HG03342 (cell line): ENCODE measurements around the gene DYRK1A.
"Not testable (repeated sequence)": the region's sequence is repeated elsewhere in the genome, so short reads cannot be mapped to it uniquely, and the experiment has no call there.

Experiments
- ATAC-seq: cut with Tn5 transposase; IDR thresholded peaks from one replicate; pipeline ENCODE4 v1.9.1; 2021; ENCODE audit warnings: mild to moderate bottlenecking, moderate library complexity; ENCODE audit not compliant: unreplicated experiment

Gene DYRK1A

DNA sequence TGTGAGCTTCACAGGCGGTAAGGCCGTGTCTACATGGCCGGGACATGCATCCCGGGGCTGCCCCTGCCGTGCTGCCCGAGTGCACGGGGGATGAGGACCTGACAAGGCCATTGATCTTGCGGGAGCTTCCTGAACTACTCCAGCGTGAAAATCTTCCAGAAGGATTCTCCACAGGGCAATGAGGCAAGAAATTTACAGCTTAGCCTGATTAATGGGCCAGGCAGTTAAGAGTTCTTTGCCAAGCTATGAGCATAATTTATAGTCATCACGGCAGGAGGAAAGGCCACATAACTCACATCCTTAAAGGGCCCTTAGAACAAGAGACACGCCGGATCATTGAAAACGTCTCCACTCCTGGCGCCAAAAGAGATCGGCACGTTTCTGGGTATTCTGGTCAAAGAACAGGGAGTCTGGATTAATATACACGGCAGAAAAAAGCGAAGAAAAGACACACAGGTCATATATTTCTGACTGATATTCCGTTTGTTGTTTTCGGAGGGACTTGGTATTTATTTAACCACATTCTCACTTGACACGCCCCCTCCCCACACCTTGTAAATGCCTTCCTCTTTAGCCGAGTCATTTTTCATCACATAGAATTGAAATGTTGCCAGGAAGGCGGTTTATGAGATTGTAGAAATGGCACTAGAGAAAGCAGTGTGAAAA lies 180.5 kb downstream of the DYRK1A start:
- ATAC-seq, result no peak

DNA sequence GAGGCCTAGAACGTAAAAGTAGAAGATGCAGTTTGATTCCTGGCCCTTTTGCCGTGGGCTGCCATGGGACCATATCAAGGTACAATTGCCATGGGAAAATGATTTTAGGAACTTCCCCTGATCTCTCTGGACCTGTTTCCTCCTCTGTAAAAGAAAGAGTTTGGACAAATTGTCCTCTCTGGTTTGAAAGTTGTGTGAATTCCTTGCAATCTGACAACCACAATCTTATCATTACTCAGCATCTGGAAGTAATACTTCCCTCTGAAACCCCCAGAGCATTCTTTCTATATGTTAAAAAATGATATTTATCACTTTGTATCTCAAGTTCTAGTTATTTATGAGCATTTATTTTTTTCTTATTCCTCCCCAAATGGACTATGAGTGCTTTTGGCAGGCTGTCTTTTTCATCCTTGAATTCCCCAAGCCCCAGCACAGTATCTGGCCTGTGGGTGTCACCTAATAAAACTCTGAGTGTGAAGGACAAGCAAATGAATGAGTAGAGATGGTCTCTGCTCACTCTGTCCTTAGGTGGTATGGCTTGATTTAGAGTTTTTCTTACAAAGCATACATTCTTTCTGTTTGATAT lies 181.1 kb downstream of the DYRK1A start:
- ATAC-seq, result no peak

DNA sequence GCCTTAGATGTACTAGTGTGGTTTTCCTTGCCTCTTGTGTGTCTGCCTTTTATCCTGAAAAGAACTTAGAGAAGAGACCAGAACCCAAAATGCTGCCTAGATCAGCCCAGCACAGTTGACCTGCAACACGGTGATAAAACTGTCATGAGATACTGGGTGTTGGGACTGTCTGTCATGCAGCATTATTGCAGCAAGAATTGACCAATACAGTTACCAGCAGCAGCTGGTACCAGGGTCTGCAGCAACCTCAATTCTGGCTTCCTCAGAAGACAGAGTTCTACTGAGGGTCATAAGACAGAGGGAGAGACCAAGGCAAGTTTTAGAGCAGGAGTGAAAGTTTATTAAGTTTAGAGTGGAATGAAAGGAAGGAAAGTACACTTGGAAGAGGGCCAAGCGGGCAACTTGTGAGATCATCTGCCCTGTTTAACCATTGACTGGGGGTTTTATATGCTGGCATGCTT lies 182.0 kb downstream of the DYRK1A start:
- ATAC-seq, result no peak

DNA sequence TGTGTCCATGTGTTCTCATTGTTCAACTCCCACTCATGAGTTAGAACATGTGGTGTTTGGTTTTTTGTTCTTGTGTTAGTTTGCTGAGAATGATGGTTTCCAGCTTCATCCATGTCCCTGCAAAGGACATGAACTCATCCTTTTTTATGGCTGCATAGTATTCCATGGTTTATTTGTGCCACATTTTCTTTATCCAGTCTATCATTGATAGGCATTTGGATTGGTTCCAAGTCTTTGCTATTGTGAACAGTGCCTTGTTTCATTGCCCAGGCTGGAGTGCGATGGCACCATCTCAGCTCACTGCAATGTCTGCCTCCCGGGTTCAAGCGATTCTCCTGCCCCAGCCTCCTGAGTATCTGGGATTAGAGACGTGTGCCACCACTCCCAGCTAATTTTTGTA lies 183.2 kb downstream of the DYRK1A start:
- not testable (repeated sequence) for ATAC-seq

DNA sequence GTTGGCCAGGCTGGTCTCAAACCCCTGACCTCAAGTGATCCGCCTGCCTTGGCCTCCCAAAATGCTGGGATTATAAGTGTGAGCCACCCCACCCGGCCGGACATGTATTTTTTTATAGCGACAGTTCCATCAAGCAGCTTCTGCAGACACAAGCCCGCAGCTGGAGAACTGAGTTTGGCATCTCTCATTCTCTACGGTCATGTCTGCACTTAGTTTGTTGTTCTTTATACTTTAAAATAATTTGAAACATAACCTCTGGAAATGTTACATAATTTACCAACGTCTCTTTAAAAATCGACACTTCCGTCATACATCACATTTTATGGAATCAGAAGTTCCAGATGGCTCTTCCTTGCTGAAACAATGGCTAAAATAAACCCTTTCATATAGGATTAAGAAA lies 183.6 kb downstream of the DYRK1A start:
- ATAC-seq, result no peak

DNA sequence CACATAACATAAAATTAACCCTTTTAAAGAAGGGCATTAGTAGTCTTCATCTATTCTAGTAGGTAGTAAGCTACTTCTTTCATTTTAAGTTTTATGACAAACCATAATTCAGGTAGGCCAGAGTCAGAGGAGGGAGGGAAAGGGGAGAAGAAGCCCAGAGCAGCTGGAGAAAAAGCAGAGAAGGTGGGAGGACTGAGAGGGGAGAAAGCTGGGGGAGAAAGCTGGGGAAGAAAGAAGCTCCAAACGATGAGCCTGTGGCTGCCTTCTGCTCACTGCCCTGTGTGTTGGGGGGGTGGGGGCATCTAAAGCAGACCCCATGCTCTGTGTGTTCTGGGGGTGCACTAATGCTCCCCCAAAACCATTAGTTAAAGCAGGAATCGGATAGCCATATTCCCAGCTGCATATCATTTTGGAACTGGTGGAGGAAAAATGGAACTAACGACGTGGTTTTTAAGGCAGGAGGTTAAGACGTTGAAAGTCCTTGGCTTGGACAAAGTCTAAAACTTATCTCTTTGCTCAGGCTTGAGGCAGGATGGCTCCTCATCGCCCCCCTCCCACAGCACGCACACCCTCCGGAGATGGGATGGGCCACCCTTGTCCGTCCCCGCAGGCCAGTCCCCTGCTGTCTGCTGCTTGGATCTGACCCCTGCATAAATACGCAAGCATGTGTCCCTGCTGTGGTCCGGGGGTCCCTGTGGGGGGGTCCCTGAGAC lies 184.2 kb downstream of the DYRK1A start:
- no peak for ATAC-seq

DNA sequence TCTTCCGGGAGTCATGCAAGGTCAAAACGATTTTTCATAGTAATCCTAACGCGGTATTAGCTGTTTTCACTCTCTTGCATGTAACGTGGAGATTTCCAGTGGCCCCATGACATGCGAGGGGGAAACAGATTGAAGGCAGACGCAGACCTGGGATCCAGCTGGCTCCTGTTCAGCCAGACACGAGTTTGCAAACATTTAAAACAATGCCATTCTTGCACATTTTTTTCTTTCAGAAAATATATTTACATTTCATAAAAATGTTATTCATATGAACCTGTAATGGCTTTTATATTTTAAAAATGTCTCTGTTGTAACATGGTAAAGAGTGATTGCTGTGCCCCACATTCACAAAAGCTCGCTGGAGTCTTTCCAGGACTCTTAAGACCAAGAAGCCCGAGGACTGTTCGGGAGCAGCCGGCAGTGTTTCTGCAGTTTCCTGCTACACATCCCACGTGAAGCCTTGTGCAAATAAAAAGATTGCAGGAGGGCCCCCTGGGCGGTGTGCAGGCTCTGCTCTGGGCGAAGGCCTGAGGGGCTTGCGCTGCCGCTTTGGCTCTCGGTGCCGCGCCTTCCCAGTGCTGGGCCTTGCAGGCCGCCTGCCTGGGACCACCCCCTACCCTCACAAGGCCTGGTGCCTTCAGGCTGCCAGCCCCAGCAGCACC lies 184.9 kb downstream of the DYRK1A start:
- ATAC-seq, result no peak

DNA sequence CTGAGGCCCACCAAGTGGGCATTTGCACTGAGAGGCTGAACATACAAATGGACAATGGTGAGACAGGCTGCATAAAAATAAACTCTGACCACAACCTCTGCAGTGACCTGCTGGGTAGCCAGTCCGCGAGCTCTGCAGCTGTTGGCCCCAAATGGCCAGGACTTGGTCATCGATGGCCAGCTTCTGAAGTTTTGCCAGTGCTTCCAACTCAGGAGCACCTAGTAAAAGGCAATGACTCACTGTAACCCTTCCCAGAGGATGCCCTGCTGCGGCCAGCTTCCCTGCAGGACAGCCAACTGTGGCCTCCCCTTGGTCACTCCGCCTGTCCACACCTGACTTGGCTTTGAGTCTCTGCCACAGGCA lies 185.4 kb downstream of the DYRK1A start:
- no peak for ATAC-seq

DNA sequence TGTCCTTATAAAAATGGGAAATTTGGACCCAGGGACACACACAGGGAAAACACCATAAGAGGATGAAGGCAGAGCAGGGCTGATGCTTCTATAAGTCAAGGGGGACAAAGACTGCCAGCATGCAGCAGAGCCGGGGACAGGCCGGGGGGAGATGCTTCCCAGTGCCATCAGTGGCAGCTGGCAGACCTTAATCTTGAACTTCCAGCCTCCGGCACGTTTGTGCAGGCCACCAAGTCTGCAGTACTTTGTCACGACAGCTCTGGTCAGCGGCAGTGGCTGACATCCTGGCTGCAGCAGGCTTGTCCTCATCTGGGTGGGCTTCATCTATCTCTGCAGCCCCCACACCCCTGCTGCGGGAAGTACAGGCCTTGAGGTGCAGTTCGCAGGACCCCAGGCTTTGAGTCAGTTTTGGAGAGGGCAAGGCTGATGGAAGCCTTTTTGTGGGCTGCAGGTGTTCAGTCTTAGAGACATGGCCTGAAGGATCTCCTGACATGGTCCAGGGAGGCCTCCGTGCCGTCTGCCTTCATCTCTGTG lies 186.0 kb downstream of the DYRK1A start:
- ATAC-seq, result no peak

DNA sequence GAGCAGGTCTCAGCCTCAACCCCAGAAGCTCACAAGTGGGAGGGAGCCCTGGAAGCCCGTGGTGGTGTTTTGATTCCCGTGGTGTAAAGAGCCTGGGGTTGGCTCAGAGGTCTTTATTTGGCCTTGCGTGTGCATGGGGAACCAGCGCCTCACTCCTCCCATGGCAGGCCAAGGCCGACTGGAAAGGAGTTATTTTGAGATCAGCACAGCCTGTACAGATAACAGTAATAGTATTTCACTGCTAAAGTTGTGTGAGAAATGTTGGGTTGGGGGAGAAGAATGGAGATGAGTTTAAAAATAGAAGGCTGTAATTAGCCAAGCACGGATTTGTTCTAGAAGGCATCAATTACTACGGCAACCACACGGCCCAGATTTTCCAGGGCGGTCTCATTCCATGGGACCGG lies 186.5 kb downstream of the DYRK1A start:
- ATAC-seq, result no peak

DNA sequence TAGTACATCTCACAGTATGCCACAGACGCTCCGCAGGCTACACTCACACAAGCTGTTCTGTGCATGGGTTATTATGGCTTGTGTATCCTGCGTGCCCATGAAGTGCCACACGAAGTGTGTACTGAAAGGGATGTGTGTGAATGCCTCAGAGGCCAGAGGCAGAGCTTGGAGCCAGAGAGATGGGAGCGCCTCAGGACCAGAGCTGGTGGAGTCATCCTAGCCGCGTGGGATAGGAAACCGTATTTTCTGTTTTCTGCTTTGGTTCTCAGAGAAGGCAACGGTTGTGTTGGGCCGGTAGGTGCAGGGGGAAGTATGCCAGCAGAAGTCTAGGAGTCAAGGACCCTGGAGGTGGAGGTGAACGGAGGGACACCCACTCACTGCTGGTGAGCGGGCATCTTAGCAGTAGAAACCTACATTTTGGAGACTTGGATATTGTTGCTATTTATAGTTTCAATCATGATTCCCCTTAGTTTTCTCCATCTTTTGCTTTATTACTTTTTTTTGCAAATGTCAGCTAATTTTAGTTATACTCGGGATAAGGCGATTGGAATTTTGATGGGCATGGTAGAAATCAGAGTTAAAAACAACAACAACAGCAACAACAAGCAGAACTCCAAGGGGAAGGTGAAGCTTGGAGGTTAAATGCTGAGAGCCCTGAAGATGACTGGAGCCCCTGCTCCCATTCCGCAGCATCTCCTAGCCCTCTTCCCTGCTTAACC lies 188.2 kb downstream of the DYRK1A start:
- ATAC-seq, result no peak

DNA sequence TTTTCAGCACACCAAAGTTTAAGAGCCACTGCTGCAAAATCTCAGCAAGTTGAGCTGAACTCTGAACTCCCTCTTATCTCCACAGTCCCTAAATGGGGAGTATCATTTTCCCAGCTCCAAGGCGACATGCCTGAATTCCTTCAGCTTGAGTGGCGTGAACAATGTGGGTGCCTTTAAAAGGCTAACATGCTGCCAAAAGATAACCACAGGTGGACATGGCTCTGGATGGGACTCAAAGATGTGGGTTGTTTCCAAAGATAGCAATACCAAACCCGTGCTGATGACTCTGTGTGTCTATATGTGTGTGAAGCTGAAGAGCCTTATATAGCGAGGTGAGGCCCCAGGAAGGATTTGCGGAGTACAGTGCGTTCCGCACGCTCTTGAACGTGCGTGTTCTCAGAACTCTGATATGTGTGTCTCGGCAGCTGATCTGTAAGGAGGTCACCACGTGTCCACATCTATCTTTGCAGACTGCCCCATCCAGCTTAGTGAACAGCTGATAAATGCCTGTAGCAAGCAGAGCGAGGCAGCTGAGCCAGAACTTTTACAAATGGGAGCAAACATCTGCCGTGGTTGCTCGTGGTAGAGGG lies 189.2 kb downstream of the DYRK1A start:
- ATAC-seq, result no peak

DNA sequence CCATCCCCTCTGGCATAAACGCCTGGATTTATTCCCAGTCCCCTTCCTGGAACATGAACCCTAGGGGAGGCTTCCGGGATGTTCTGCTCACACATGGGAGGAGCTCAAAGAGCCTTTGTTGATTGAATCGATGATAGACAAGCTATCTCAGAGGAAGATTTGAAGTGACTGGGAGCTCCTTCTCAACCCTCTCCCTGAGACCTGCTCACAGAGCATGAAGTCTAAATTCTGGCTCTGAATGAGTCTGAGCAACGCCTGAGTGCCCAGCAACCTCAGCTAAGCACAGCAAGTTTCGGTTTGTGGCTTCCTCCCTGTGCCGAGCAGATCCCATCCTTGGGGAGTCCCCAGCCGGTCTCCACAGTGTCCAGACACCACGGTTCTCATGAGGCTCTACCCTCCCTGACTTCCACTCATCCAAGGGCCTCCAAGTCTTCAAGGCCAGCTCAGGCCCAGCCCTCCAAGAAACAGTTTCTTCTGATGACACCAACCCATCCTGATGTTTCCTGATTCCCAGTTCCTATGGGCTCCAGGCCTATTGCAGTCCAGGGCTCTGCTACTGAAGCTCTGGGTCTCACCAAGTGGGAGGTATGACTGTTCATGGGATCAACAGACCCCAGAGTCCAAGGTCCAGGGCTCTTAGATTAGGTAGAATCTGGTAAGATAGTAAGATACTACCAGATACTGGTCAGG lies 190.8 kb downstream of the DYRK1A start:
- peak; percentile 97 for ATAC-seq

DNA sequence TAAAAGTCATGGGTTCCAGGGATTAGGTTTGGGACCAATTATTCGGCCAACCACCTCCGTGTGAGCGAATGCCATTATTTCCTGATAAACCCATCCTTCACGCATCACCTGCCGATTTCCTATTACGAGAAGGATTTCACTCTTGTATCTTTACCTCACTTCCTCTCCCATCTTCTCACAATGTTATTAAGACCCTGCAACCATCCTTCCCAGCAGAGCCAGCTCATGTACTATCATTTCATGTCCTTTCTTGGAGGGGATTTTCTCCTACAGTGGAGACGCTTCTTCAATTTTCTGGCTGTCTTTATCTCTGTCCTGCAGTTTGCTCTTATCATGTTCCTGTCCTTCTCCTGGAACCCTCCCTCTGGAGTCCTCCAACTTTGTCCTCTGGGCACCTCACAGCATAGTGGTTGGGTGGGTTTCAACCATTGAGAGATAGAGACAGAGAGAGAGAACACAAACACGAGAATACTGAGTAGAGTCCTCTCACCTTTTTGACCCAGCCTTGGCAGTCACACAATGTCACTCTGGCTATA lies 192.2 kb downstream of the DYRK1A start:
- ATAC-seq, result no peak

DNA sequence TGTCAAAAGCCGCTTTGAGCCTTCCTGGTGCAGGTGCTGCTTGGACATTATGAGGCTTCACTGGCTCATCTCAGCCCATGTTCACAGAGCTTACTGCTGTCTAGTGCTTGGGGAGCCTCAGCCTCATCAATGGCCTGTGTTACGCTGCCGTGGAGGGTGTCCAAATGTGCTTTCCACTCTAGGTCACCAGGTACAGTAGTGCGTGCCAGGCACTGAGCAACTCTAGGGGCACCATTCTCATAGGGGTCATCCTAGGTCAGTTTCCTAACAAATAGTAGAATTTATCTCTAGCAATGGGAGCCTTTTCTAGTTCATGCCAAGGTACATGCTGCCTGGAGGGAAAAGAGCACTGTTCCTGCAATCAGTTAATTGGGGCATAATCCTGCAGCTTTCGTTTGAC lies 193.8 kb downstream of the DYRK1A start:
- no peak for ATAC-seq

DNA sequence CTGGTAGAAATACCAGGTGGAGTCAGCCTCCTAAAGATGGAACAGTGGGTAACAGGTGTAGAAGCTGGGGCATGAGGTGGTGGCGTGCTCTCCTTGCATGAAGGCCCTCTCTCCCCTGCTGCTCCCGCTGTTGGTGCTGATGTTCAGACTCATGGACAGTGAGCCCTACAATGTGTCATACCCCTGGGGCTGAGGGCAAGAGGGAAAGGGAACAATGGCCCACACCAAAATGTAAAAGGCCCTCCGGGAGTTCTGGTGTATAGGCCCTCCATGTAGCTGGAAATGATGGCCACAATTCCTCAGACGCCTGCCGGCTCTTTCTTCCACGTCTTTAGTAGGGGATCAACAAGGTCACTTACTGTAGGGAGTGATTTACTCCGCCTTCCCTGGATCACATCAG lies 194.9 kb downstream of the DYRK1A start:
- ATAC-seq, result no peak

DNA sequence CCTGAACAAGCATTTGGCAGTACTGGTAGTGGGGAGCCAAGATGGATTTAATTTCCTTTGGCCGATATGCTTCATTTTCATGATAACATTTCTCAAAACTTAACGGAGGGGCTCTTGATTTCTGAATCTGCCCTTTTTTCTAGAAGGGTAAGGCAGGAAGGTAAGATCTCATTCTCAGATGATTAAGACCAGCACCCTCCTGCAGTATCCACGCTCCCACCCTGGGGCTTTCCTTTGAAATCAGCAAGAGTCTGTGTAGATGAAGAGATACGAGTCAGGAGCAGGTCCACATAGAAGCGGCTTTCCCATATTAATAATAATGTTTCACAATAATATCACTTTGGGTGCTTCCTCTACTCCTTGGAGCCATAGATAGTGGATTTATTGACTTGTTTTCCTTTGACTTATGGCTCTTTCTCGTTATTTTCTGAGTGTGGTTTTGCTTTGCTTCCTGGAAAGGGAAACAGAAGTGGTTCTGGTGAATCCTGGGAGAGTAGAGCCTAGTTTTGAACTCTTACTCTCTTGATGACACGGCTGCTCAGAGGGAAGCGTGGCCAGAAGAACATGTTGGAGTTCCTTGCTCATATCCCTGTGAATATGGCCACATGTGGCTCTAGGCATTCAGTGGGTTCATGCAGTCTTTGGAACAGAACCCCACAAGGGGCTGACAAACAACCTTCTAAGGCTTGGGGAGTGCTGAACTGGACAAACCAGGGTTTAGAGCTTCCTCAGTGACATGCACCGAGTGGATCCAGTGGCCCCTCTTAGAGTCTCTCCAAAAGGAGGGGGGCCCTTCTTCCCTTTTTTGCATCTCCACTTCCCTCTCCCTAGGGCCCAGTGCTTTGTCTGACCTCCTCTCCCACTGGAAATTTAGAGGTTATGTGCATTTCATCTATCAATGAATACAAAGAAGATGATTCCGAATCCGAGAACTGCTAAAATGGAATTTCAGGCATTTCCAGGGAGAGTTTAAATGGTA lies 195.7 kb downstream of the DYRK1A start:
- no peak for ATAC-seq

DNA sequence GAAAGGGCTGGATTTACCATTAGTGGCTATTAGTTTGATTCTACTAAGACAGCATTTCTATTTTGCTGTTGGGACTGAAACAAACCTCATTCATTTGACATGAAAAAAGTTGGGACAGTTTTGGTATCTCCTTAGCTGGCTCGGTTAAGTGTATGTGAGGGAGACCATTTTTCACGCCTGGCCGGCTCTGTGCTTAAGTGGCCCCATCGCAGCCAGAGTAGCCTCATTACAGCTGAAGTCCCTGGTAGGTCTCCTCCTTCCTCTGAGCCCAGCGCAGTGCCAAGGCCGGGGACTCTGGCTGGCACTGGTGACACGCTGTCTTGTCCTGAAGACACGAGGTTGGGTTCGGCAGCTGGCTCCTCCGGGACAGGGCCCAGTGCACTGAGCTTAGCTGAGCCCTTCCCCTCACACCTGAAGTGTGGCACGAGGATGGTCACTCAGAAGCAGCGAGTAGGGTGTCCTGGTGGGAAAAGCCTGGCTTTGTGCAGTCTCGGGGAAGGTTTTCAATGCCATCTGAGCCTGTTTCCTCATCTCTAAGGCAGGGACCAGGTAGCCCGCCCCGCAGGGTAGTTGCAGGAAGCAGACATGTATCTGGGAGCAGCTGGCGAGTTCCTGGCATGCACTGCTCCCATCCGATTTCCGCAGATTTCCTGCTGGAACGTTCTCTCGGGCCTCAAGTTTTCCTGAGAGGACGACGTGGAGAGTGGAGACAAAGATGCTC lies 196.5 kb downstream of the DYRK1A start:
- peak; percentile 17 for ATAC-seq
